NCI-H128 (cell line): ENCODE measurements around the gene PKNOX2.

Source experiments
- DNase-seq: peaks from one replicate; lab custom pipeline; 2025; ENCODE audit not compliant: unreplicated experiment; lab: John Stamatoyannopoulos, UW

Gene PKNOX2

DNA sequence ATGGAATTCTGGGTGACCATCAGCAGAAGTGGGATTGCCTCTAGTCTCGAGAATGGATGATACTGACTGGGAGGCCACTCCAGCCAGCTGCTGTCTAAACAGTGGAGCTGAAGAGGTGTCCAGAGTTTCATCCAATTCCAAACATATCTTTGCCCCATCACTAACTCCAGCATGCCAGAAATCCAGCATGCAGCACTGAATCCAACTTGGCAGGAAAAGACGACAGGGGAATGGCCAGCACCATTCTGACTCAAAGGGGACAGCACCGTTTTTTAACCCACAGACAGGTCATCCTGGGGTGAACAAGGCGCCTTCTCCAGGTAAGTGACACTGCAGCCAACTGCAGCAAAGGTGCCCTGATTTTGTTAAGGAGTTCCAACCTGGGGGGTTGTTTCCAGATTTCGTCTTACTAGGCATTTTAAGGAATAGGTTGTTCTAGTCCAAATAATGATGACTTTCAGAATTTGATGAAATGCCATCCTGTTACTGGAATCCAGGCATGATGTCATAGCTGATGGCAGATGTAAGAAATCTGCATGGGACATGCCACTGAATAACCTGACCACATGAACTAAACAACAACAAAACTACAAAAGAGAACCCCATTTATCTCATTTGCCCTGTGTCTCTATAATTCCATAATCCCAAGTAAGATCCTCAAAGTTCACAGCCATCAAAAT lies 299.2 kb downstream of the PKNOX2 start:
- DNase-seq, result no peak

- DNase-seq, result no peak
Observed at GRCh38 chr11:125464270-125464662, 299.7 kb downstream of the PKNOX2 start.

DNA sequence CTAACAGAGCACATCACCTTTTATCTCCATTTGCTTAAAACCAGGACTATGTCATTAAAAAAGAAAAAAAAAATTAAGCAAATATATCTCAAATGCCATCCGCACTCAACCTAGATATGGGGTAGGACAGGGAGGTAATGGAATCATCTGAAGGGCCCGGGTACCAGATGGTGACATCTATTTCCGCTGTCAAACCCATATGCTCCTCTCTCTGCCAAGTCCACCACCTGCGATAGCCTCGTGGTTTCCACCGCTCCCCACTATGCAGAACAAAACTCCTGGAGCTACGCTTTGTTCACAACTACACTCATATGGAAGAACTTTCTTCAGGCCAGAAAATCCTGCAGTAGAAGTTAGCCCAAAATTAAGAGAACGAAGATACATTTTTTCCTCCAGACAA lies 300.1 kb downstream of the PKNOX2 start:
- DNase-seq, result no peak

DNA sequence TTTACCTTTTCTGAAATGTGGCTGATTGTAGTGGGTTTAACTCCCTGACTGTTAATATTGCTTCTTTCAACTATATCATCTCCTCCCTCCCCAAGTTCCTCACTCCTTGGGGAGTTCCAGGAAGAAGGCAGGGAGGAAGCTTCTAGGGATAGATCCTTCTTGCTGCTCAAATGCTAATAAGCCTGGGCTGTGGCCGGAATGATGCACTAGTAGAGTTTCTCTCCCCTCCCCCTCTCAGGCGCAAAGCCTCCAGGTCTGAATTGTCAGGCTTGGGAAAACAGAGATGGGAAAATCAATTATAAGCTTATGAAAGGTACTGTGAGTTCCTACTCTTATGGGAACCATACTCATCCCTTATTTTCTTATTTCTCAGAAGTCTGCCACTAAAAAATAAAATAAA lies 300.7 kb downstream of the PKNOX2 start:
- DNase-seq, result no peak

DNA sequence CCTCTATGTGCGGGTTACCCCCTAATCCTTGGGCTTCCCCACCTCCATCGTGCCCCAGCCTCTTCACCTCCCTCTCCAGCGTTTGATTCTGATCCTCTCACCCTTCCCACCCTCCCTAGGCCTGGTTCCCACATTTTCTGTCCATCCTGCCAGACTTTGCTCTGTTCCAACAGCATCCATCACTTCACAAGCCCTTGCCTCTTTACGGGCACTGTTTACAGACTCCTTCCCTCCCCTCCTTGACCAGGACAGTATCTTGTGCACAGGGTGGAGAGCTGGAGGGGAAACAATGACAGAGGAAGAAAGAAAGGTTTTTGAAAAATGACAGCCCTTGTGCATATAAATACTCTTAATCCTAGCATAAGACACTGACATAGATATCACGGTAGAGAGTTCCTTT lies 301.1 kb downstream of the PKNOX2 start:
- no peak for DNase-seq

- DNase-seq, result no peak
Observed at GRCh38 chr11:125468025-125468424, 303.5 kb downstream of the PKNOX2 start.

GRCh38 chr11:125468852-125469251 lies 304.3 kb downstream of the PKNOX2 start:
- DNase-seq, result no peak

DNA sequence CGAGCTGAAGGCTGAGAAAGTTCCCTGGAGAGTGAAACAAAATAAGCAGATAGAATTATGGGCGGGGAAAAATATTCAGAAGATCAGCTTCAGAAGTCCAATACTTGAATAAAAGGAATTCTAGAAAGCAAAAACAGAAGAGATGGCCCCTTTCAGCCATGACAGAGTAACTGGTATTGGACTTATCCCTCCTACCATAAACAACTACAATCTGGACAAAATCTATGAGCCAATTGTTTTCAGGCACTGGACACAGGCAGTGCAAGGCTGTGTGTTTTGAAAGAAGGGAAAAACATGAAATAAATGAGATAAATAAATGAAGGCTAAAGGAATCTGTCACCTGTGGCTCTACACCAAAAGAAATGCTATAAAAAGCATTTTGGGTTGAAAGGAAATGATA lies 305.8 kb downstream of the PKNOX2 start:
- no peak for DNase-seq

- no peak for DNase-seq
Observed at GRCh38 chr11:125476721-125477120, 312.2 kb downstream of the PKNOX2 start.

DNA sequence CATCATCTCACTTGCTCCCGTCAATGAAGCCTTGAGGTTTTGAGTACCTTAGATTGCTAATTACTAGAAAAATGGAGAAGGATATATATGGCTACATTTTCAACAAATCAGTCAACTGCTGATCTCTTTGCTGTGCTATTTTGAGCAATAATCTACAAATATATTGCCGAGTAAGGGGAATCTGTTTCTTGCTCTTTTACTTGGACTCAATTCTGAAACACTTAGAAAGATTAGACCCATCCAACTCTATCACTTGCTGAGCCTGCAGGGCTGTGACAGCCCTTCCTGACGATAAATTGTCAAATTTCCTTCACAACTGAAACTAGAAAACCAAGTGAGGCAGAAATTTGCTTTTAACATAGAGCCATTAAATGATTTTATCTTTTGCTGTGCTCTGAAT lies 314.6 kb downstream of the PKNOX2 start:
- no peak for DNase-seq

- no peak for DNase-seq
Observed at GRCh38 chr11:125481531-125481930, 317.0 kb downstream of the PKNOX2 start.
